Measurements from ENCODE around the gene DPYSL4. TPM values are rescaled to one million over a fixed set of nuclear protein-coding genes. Genes with fewer than 3 reads are reported as not detected.
A peak's percentile ranks its signal among the peaks of the same experiment; 100 is the strongest.

The DPYSL4 gene
- total RNA-seq, 6 donors from 2014 or later, result 0.11 to 2.2 (median 0.79) TPM; not detected in 1

DNA sequence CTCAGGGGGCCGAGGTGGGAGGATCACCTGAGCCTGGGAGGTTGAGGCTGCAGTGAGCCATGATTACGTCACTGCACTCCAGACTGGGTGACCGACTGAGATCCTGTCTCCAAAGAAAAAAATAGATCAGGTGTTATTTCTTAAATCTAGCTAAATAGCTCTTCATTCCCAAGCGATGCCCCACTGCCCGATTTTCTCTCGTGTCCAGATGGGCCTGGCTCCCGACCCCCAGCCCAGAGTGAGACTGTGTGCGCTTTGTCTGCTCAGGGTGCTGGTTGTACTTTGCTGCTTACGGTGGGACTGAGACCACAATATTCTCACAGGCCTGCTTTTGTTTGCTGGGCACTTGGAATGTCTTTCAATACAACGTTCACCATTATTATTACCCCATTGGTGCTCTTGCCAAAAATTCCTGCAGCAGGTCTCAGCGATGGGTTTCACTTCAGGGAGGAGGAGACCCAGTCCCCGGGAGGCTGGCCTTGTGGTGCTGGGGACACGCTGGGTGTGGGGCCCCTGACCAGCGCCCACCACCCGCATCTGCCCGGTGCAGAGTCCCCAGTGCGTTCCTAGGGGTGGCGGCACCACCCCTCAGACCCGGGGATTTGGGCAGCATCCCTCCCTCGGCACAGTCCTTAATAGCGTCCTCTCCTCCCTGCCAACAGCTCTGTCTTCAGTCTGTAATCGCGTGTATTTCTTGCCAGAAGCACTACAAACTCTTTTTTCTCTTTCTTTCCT is 20.4 kb upstream of the DPYSL4 start:
- H3K4me3 ChIP-seq, result no peak overlapping the region
- no peak overlapping the region for H3K27ac ChIP-seq
- peaks cover 0 to 16% (median 3%) of the 10 kb centered on the region in 4 donors for H3K4me1 ChIP-seq
- WGBS, 2 donors, result 85 to 87% methylated on average over 22 to 23 of the region's 23 CpGs
- DNase-seq (peak in 1 of 2 donors; percentile 59), ATAC-seq (ENCODE audit: low FRiP score in 2 of 2) (no peak)
- H3K9me3 ChIP-seq, result no peaks in the 10 kb centered on the region
- no peaks in the 10 kb centered on the region for H3K27me3 ChIP-seq
- no peaks in the 10 kb centered on the region for H3K36me3 ChIP-seq
- TF ChIP-seq POLR2AphosphoS5 (IDR thresholded peaks at IDR 0.05), result no peak

DNA sequence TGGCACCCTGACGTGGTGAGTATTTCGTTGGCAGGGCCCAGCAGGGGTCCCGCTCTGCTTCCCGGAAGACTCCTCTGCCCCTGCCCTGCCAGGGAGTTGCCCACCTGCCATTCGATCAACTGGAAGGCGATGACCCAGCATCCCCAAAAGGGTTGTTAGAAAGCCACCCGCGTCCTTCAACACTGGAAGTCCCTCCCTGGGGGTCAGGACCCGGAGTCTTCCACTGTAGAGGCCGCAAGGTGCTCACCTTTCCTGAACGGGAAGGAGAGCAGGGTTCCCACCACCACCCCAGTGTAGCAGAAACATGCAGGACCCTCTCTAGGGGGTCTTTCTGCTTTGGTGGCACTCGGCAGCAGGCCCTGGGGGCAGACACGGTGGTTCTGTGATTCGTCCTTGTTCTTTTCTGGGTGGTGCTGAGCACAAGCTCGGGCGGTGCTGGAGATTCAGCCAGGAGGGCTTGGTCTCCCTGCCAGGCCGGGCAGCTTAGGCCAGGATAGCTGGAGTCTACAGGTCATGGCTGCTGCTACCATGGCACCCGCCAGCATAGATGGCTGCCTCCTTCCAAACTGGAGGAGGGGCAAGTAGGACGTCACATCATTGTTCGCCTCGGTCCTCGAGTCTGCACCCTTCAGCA is 19.6 kb upstream of the DPYSL4 start:
- WGBS, 2 donors, result 85 to 87% methylated on average over 15 to 22 of the region's 22 CpGs
- Histone ChIP-seq H3K27me3 (no peaks in the 10 kb centered on the region), H3K4me1 (peaks cover 0 to 12% (median 3%) of the 10 kb centered on the region in 4 donors), H3K4me3 (no peak overlapping the region), H3K27ac (no peak overlapping the region), H3K9me3 (no peaks in the 10 kb centered on the region), H3K36me3 (no peaks in the 10 kb centered on the region)
- ATAC-seq (ENCODE audit: low FRiP score in 2 of 2), result no peak
- no peak for TF ChIP-seq EP300 (IDR thresholded peaks at IDR 0.05)
- TF ChIP-seq POLR2AphosphoS5 (IDR thresholded peaks at IDR 0.05), result no peak
- TF ChIP-seq, protein P1, sequence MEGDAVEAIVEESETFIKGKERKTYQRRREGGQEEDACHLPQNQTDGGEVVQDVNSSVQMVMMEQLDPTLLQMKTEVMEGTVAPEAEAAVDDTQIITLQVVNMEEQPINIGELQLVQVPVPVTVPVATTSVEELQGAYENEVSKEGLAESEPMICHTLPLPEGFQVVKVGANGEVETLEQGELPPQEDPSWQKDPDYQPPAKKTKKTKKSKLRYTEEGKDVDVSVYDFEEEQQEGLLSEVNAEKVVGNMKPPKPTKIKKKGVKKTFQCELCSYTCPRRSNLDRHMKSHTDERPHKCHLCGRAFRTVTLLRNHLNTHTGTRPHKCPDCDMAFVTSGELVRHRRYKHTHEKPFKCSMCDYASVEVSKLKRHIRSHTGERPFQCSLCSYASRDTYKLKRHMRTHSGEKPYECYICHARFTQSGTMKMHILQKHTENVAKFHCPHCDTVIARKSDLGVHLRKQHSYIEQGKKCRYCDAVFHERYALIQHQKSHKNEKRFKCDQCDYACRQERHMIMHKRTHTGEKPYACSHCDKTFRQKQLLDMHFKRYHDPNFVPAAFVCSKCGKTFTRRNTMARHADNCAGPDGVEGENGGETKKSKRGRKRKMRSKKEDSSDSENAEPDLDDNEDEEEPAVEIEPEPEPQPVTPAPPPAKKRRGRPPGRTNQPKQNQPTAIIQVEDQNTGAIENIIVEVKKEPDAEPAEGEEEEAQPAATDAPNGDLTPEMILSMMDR (IDR thresholded peaks at IDR 0.05), result no peak
- TF ChIP-seq POLR2A (IDR thresholded peaks at IDR 0.05), result no peak
- no peak for DNase-seq

DNA sequence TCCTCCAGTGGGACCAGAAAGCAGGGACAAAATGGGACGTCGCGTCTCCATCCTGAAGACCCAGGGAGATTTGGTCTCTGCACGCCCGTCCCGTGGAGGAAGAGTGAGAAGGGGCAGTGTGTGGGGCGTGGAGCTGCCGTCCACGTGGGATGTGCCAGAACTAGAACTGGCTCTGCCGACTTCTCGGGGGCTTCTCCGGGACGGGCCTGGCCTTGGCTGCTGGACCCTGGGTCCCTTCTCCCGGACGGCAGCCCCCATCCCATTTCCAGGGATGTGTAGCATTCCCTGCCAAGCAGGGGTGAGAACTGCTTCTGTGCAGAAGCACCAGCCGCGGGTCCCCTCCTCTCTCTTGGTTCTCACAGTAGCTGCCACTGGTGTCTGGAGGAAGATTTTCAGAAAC is 18.8 kb upstream of the DPYSL4 start:
- Histone ChIP-seq H3K27ac (no peak overlapping the region), H3K4me1 (peaks cover 0 to 6% (median 3%) of the 10 kb centered on the region in 4 donors), H3K36me3 (no peaks in the 10 kb centered on the region), H3K27me3 (no peaks in the 10 kb centered on the region), H3K4me3 (no peak overlapping the region), H3K9me3 (no peaks in the 10 kb centered on the region)
- ATAC-seq (ENCODE audit: low FRiP score in 2 of 2) (no peak), DNase-seq (no peak)
- no peak for TF ChIP-seq POLR2A (IDR thresholded peaks at IDR 0.05)
- TF ChIP-seq EP300 (IDR thresholded peaks at IDR 0.05), result no peak
- TF ChIP-seq, protein P1 (IDR thresholded peaks at IDR 0.05), result no peak
- TF ChIP-seq POLR2AphosphoS5 (IDR thresholded peaks at IDR 0.05), result no peak
- WGBS, 2 donors, result 85 to 90% methylated on average over 17 of the region's 17 CpGs

DNA sequence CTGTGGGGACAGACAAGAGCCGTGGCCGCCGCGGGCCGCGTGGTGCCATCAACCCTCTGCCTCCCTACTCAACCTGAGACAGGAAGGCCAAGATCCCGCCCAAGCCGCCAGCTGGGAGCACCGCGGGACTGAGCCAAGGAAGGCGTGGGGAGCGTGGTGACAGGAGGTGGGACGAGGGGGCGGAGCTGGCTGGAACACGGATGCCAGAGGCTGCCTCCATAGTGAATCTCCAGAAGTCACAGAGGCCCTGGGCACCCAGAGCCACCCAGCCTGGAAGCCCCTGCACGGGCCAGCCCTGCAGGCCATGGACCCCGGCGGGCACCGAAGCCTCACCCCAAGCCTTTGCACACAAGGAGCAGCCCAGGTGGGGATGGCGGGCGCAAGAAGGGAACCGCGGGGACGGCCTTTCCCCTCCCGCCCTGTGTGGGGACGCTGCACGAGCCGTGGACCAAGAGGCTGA is 18.1 kb upstream of the DPYSL4 start:
- H3K27me3 ChIP-seq, result no peaks in the 10 kb centered on the region
- WGBS, 2 donors, result 0 to 80% methylated on average over 1 to 28 of the region's 28 CpGs
- H3K36me3 ChIP-seq, result no peaks in the 10 kb centered on the region
- no peak for DNase-seq
- H3K9me3 ChIP-seq, result no peaks in the 10 kb centered on the region
- no peaks in the 10 kb centered on the region for H3K4me1 ChIP-seq
- TF ChIP-seq, protein P1 (IDR thresholded peaks at IDR 0.05), result no peak
- TF ChIP-seq POLR2A (IDR thresholded peaks at IDR 0.05) (no peak), EP300 (IDR thresholded peaks at IDR 0.05) (no peak), POLR2AphosphoS5 (IDR thresholded peaks at IDR 0.05) (no peak)
- H3K4me3 ChIP-seq, result no peak overlapping the region
- no peak for ATAC-seq (ENCODE audit: low FRiP score in 2 of 2)
- no peak overlapping the region for H3K27ac ChIP-seq

DNA sequence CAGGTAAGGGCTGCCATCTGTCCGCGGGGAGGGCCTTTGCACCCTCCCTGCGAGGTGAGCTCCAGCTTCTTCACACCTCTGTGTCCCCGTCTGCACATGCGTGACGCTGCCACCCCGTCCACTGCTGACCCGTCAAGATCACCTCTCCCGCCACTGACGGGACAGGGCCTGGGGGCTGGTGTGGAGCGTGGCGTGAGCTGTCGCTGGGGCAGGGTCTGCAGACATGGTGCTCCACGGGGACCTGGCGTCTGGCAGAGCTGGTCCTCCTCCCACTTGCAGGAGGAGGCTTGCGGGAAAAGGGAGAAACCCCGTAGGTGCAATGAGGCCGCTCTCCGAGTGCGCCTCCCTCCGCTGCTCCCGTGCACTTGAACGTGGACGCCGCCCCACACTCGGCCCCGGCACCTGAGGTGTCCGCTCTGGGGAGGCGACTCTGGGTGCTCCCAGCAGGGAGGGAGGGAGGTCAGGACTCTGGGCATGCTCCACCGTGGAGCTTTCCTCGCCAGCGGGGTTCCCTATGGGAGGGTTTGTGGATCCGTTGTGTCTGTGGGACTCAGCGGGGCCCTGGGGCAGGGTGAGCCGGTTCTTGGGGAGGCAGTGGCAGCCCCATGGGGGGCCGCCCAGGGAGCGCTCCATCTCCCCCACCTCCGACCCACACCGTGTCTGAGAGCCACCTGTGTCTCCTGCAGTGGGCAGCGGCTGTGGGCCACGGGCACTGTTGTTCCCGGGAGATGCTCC is 17.6 kb upstream of the DPYSL4 start:
- WGBS, 2 donors, result 89 to 93% methylated on average over 14 to 40 of the region's 42 CpGs
- Histone ChIP-seq H3K4me1 (no peaks in the 10 kb centered on the region), H3K4me3 (no peak overlapping the region), H3K27ac (no peak overlapping the region), H3K27me3 (no peaks in the 10 kb centered on the region), H3K36me3 (no peaks in the 10 kb centered on the region), H3K9me3 (no peaks in the 10 kb centered on the region)
- TF ChIP-seq, protein P1 (IDR thresholded peaks at IDR 0.05), result no peak
- TF ChIP-seq POLR2A (IDR thresholded peaks at IDR 0.05) (no peak), EP300 (IDR thresholded peaks at IDR 0.05) (no peak), POLR2AphosphoS5 (IDR thresholded peaks at IDR 0.05) (no peak)
- ATAC-seq (ENCODE audit: low FRiP score in 2 of 2), result no peak
- DNase-seq, result no peak

Data from upper lobe of left lung (tissue), 6 donors.